ENCODE data around the gene ACLY.

ACLY gene

DNA sequence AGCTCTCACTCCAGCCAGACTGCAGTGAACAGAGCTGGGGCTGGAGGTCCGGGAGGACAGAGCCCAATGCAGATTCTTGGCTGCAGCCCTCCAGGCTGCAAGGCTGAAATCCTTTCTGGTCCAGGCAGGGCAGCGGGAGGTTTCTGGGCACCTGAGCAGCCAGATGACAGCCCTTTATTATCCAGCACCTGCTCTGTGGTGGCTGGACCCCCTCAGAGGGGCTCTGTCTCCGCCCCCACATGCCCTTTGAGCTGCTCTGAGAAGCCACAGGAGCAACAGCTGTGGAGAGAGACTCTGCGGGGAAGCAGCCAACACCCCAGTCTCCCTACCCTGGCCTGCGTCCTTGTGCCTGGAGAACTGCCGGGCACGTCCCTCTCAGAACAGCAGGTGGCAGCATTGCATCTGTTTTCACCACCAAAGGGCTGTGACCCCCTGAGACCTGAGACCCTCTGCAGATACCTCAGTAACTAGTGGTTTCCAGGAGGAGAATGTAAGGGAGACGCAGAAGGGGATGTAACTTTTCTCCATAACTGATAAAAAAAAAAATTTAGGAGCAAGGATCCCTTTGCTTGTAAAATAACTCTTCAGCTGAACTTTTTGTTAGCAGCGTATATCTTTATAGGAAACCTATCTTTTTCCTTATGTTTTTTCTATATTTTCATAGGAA lies 44.1 kb upstream of the ACLY start:
- Histone ChIP-seq H3K4me1 (peaks cover 9% of the 10 kb centered on the region), H3K36me3 (peaks cover under 1% of the 10 kb centered on the region), H3K27me3 (no peaks in the 10 kb centered on the region), H3K4me3 (ENCODE audit: low read depth, low read length) (no peak overlapping the region), H3K9me3 (no peaks in the 10 kb centered on the region)
- TF ChIP-seq, protein P1, sequence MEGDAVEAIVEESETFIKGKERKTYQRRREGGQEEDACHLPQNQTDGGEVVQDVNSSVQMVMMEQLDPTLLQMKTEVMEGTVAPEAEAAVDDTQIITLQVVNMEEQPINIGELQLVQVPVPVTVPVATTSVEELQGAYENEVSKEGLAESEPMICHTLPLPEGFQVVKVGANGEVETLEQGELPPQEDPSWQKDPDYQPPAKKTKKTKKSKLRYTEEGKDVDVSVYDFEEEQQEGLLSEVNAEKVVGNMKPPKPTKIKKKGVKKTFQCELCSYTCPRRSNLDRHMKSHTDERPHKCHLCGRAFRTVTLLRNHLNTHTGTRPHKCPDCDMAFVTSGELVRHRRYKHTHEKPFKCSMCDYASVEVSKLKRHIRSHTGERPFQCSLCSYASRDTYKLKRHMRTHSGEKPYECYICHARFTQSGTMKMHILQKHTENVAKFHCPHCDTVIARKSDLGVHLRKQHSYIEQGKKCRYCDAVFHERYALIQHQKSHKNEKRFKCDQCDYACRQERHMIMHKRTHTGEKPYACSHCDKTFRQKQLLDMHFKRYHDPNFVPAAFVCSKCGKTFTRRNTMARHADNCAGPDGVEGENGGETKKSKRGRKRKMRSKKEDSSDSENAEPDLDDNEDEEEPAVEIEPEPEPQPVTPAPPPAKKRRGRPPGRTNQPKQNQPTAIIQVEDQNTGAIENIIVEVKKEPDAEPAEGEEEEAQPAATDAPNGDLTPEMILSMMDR (IDR thresholded peaks at IDR 0.05; ENCODE audit: low read depth, low read length), result peak; percentile 91
- peak; percentile 87 for DNase-seq

DNA sequence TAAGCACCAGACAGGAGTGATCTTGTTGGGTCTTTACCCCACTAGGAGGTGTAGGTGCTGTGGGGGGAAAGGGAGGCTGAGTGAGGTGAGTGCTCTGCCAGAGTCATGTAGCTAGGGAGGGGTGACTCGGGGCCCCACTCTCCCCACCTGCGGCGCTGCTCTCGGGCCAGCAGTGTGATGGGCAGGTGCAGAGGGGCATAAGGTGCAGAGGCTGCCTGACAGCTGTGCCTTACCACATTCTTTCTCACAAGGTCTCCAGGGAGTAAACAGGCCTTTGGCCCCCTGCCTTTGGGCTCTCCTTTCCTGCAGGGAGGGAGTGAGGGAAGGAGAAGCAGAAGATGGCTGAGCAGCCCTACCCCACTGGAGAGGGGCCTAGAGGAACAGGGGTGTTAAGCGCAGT lies 43.4 kb upstream of the ACLY start:
- Histone ChIP-seq H3K4me3 (ENCODE audit: low read depth, low read length) (no peak overlapping the region), H3K4me1 (peaks cover 9% of the 10 kb centered on the region), H3K27me3 (no peaks in the 10 kb centered on the region), H3K9me3 (no peaks in the 10 kb centered on the region), H3K36me3 (no peaks in the 10 kb centered on the region)
- TF ChIP-seq, protein P1 (IDR thresholded peaks at IDR 0.05; ENCODE audit: low read depth, low read length), result no peak
- no peak for DNase-seq

DNA sequence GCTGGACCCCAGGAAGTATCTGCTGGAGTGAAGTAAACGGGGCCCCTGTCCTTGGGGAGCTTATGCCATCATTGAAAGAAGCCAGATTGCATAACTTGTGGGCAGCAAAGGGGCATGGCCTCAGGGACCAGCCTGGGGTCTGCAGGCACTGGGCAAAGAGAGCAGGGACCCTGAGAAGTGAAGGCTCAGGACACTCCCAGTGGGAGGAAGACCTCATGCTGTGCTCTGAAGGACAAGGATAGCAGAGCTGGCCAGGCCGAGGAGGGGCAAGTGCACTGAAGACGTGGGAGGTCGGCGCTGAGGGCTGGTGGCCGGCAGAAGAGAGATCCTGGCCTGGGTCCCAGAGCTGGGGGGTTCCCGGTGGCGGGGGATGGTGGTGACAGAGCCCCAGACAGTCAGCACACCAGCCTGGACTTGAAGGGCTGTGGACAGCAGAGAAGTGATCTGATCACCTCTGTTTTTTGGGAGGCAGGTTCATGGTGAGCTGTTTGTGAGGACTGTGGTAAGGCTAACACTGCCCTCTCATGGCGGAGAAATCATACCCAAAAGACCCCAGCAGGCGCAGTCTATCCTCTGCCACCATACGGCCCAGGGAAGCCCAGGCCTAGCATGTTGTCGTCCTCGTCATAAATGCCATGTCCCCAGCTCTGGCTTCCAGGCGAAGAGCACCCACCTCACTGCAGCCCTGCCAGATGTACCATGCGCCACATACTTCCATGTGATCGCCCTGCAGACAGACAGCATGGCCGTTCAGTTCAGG lies 40.8 kb upstream of the ACLY start:
- peak; percentile 83 for DNase-seq
- no peaks in the 10 kb centered on the region for H3K9me3 ChIP-seq
- H3K4me1 ChIP-seq, result peaks cover 4% of the 10 kb centered on the region; the same call in 1 of the 2 replicates
- H3K27me3 ChIP-seq, result no peaks in the 10 kb centered on the region
- H3K4me3 ChIP-seq (ENCODE audit: low read depth, low read length), result no peak overlapping the region
- peaks cover 4% of the 10 kb centered on the region; the same call in 1 of the 2 replicates for H3K36me3 ChIP-seq
- TF ChIP-seq, protein P1 (IDR thresholded peaks at IDR 0.05; ENCODE audit: low read depth, low read length), result peak; percentile 86

DNA sequence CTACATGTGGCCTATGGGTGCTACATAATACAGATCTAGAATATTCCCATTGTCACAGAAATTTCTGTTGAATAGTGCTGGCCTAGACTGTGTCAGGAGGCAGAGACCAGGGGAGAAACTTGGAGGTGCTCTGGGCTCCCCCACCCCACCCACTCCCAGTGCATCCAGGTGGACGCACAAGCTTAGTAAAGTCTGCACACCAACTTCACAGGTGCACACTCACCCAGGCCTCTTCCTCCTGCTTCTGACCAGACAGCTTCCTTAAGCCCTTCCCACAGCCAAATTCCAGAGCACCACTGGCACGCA lies 40.2 kb upstream of the ACLY start:
- Histone ChIP-seq H3K4me1 (peaks cover 4% of the 10 kb centered on the region; the same call in 1 of the 2 replicates), H3K27me3 (no peaks in the 10 kb centered on the region), H3K4me3 (ENCODE audit: low read depth, low read length) (no peak overlapping the region), H3K9me3 (no peaks in the 10 kb centered on the region), H3K36me3 (peaks cover 4% of the 10 kb centered on the region; the same call in 1 of the 2 replicates)
- TF ChIP-seq, protein P1 (IDR thresholded peaks at IDR 0.05; ENCODE audit: low read depth, low read length), result no peak
- DNase-seq, result no peak

DNA sequence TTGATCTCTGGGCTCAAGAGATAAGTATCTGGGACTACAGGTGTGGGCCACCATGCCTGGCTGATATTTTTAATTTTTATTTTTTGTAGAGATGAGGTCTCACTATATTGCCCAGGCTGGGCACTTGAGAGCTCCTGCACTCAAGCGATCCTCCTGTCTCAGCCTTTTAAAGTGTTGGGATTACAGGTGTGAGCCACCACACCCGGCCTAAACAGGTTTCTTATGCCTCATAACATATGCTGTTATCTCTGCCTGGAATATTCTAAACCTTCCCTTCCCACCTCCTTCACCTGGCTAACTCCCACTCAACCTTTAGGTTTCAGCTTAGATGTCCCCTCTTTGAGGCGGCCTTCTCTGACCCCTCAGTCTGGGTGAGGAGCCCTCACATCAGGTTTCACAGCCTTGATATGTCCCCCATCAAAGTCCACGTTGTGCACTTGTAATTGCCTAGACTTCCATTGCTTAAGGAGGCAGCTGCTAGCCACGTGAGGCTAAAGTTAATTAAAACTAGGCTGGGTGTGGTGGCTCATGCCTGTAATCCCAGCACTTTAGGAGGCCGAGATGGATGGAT lies 39.2 kb upstream of the ACLY start:
- Histone ChIP-seq H3K4me3 (ENCODE audit: low read depth, low read length) (no peak overlapping the region), H3K27me3 (no peaks in the 10 kb centered on the region), H3K4me1 (peaks cover 4% of the 10 kb centered on the region; the same call in 1 of the 2 replicates), H3K36me3 (peaks cover 4% of the 10 kb centered on the region; the same call in 1 of the 2 replicates), H3K9me3 (no peaks in the 10 kb centered on the region)
- TF ChIP-seq, protein P1 (IDR thresholded peaks at IDR 0.05; ENCODE audit: low read depth, low read length), result no peak
- DNase-seq, result no peak
